H1 (cell line): ENCODE data around the gene NWD2. TPM values are rescaled to one million over a fixed set of nuclear protein-coding genes. Genes with fewer than 3 reads are reported as not detected.
"Not testable (repeated sequence)": the region's sequence is repeated elsewhere in the genome, so short reads cannot be mapped to it uniquely, and the experiment has no call there.

Source experiments
- CTCF ChIA-PET: fragments of 300-600 bp; sonication (Branson Sonifier 250); formaldehyde crosslinking; loops from one replicate; lab custom pipeline; 2021; ENCODE audit not compliant: partially characterized antibody; lab: Charles Lee
- POLR2A ChIA-PET: fragments of 300-600 bp; sonication (Branson Sonifier 250); formaldehyde crosslinking; loops from one replicate; lab custom pipeline; 2021; ENCODE audit warnings: inconsistent platforms; ENCODE audit not compliant: partially characterized antibody; lab: Charles Lee
- DNase-seq, 2 experiments: peaks; one replicate each; pipeline versions ENCODE4 v3.0.0 to v3.0.0-alpha.2; 2010 to 2022; ENCODE audit warnings: low spot score in 2 of 2, low read depth in 1 of 2, mixed read lengths in 1 of 2
- FAIRE-seq: peaks from 2 replicates; lab custom pipeline; 2011; peaks lifted over from hg19 to GRCh38; lab: Jason Lieb, UNC
- H2AFZ ChIP-seq: 2 replicates; pipeline ENCODE4 v1.8.1; 2012; ENCODE audit warnings: low read length, inconsistent platforms
- H2AK5ac ChIP-seq: 2 replicates; pipeline ENCODE4 v1.6.1; 2013; ENCODE audit warnings: low read depth, low read length
- H2BK120ac ChIP-seq: replicated peaks from 2 replicates; pipeline ENCODE3; 2013; ENCODE audit warnings: low read depth, low read length, inconsistent platforms
- H2BK12ac ChIP-seq: 2 replicates; pipeline ENCODE4 v1.6.1; 2013; ENCODE audit warnings: low read depth, low read length
- H2BK15ac ChIP-seq: 2 replicates; pipeline ENCODE4 v1.6.1; 2013; ENCODE audit warnings: low read length
- H2BK20ac ChIP-seq: 2 replicates; pipeline ENCODE4 v1.6.1; 2013; ENCODE audit warnings: low read length
- H2BK5ac ChIP-seq: 2 replicates; pipeline ENCODE4 v1.6.1; 2013; ENCODE audit warnings: low read depth, low read length
- H3K14ac ChIP-seq: 2 replicates; pipeline ENCODE4 v1.6.1; 2013; ENCODE audit warnings: inconsistent platforms; ENCODE audit not compliant: insufficient read length
- H3K18ac ChIP-seq: 2 replicates; pipeline ENCODE4 v1.6.1; 2013; ENCODE audit warnings: low read length; ENCODE audit errors: extremely low read depth
- H3K23ac ChIP-seq: 2 replicates; pipeline ENCODE4 v1.6.1; 2013; ENCODE audit warnings: inconsistent platforms; ENCODE audit not compliant: insufficient read length
- H3K23me2 ChIP-seq: 2 replicates; pipeline ENCODE4 v1.6.1; 2013; ENCODE audit warnings: low read depth, low read length
- H3K27ac ChIP-seq: 2 replicates; pipeline ENCODE4 v1.6.1; 2011; ENCODE audit warnings: low read depth, low read length, inconsistent platforms
- H3K27me3 ChIP-seq, 4 experiments: replicated peaks in 1 of 4; 1 replicate in 1 of 4; 2 replicates in 3 of 4; pipeline versions ENCODE4 v1.6.1 to v1.8.1; 2011 to 2013; ENCODE audit warnings: low read length in 3 of 4, mild to moderate bottlenecking in 3 of 4, inconsistent platforms in 2 of 4, mixed read lengths in 2 of 4, moderate library complexity in 1 of 4; ENCODE audit not compliant: control insufficient read depth in 3 of 4, insufficient read depth in 3 of 4; ENCODE audit errors: extremely low read depth in 1 of 4
- H3K36me3 ChIP-seq, 4 experiments: 2 replicates each; pipeline versions ENCODE4 v1.6.1 to v1.8.1; 2011 to 2013; ENCODE audit warnings: mild to moderate bottlenecking in 4 of 4, low read length in 3 of 4, moderate library complexity in 2 of 4, control low read depth in 1 of 4, inconsistent platforms in 1 of 4; ENCODE audit not compliant: insufficient read depth in 4 of 4, control insufficient read depth in 2 of 4
- H3K4ac ChIP-seq: replicated peaks from 2 replicates; pipeline ENCODE3; 2013; ENCODE audit warnings: low read length, low read depth, mixed read lengths, inconsistent platforms; ENCODE audit not compliant: insufficient read length
- H3K4me1 ChIP-seq, 4 experiments: replicated peaks in 1 of 4; 1 replicate in 1 of 4; 2 replicates in 3 of 4; pipeline versions ENCODE4 v1.6.1 to v1.8.1; 2011 to 2013; ENCODE audit warnings: low read length in 3 of 4, inconsistent platforms in 2 of 4, mixed read lengths in 1 of 4; ENCODE audit not compliant: insufficient read depth in 4 of 4, control insufficient read depth in 3 of 4
- H3K4me2 ChIP-seq, 2 experiments: 2 replicates each; pipeline versions ENCODE4 v1.6.1 to v1.8.1; 2011 to 2013; ENCODE audit warnings: low read depth in 2 of 2, low read length in 2 of 2, control low read depth in 1 of 2, inconsistent platforms in 1 of 2, mild to moderate bottlenecking in 1 of 2; ENCODE audit not compliant: insufficient read depth in 1 of 2
- H3K4me3 ChIP-seq, 4 experiments: fragments of 200-600, 300-600 bp in 1 of 4; sonication (generic), shearing (Covaris generic), sonication (Bioruptor Twin) in 1 of 4; 2 replicates each; pipeline versions ENCODE4 v1.5.1 to v1.8.1; 2011 to 2016; ENCODE audit warnings: low read length in 4 of 4, low read depth in 3 of 4, control low read depth in 2 of 4, inconsistent platforms in 2 of 4, mild to moderate bottlenecking in 2 of 4, mixed read lengths in 1 of 4, moderate library complexity in 1 of 4; ENCODE audit not compliant: insufficient read depth in 2 of 4; ENCODE audit errors: extremely low read depth in 1 of 4
- H3K56ac ChIP-seq: replicated peaks from 2 replicates; pipeline ENCODE3; 2013; ENCODE audit warnings: low read depth, mild to moderate bottlenecking, mixed read lengths, low read length, inconsistent platforms; ENCODE audit not compliant: insufficient read length
- H3K79me1 ChIP-seq: 2 replicates; pipeline ENCODE4 v1.6.1; 2013; ENCODE audit warnings: low read depth, low read length, control low read depth
- H3K79me2 ChIP-seq, 2 experiments: 2 replicates each; pipeline versions ENCODE4 v1.6.1 to v1.8.1; 2012 to 2013; ENCODE audit warnings: low read length in 2 of 2, mild to moderate bottlenecking in 2 of 2, inconsistent platforms in 1 of 2; ENCODE audit not compliant: insufficient read depth in 2 of 2, control insufficient read depth in 1 of 2
- H3K9ac ChIP-seq, 4 experiments: replicated peaks in 1 of 4; 1 replicate in 1 of 4; 2 replicates in 3 of 4; pipeline versions ENCODE4 v1.6.1 to v1.8.1; 2011 to 2013; ENCODE audit warnings: low read depth in 3 of 4, low read length in 3 of 4, control low read depth in 2 of 4, mild to moderate bottlenecking in 2 of 4, moderate library complexity in 2 of 4, inconsistent platforms in 1 of 4; ENCODE audit errors: extremely low read depth in 1 of 4
- H3K9me3 ChIP-seq, 2 experiments: 2 replicates each; pipeline versions ENCODE4 v1.6.1 to v1.8.1; 2012 to 2013; ENCODE audit warnings: mild to moderate bottlenecking in 2 of 2, moderate library complexity in 2 of 2, control low read depth in 1 of 2, inconsistent platforms in 1 of 2, low read depth in 1 of 2, low read length in 1 of 2, mixed read lengths in 1 of 2; ENCODE audit not compliant: insufficient read depth in 2 of 2
- H4K20me1 ChIP-seq, 2 experiments: replicated peaks in 1 of 2; 2 replicates each; pipeline versions ENCODE3 to v1.8.1; 2011 to 2013; ENCODE audit warnings: inconsistent platforms in 2 of 2, low read length in 2 of 2, mild to moderate bottlenecking in 1 of 2; ENCODE audit not compliant: insufficient read depth in 2 of 2, control insufficient read depth in 1 of 2
- H4K5ac ChIP-seq: 2 replicates; pipeline ENCODE4 v1.6.1; 2013; ENCODE audit warnings: low read length, low read depth, mixed read lengths, inconsistent platforms; ENCODE audit not compliant: insufficient read length
- H4K8ac ChIP-seq: 2 replicates; pipeline ENCODE4 v1.8.0; 2013; ENCODE audit warnings: mild to moderate bottlenecking, moderate library complexity, low read length, inconsistent platforms; ENCODE audit not compliant: insufficient read depth; ENCODE audit errors: extremely low read depth
- H4K91ac ChIP-seq: replicated peaks from 2 replicates; pipeline ENCODE3; 2013; ENCODE audit warnings: low read length, mixed read lengths, inconsistent platforms; ENCODE audit not compliant: insufficient read length
- CREB1 ChIP-seq: IDR thresholded peaks from 2 replicates; pipeline ENCODE4 v1.6.1; 2012; ENCODE audit warnings: inconsistent platforms
- E2F6 ChIP-seq: IDR thresholded peaks from 2 replicates; pipeline ENCODE4 v1.6.1; 2012; ENCODE audit warnings: inconsistent platforms
- GABPA ChIP-seq: IDR thresholded peaks from 2 replicates; pipeline ENCODE4 v1.6.1; 2011; ENCODE audit warnings: mild to moderate bottlenecking, low read length, moderate library complexity, borderline replicate concordance; ENCODE audit not compliant: insufficient read depth
- RFX5 ChIP-seq: IDR thresholded peaks from 2 replicates; pipeline ENCODE4 v1.6.1; 2011; ENCODE audit warnings: low read depth, low read length, improper control_type of control experiment, borderline replicate concordance
- SP2 ChIP-seq: IDR thresholded peaks from 2 replicates; pipeline ENCODE4 v1.6.1; 2012; ENCODE audit warnings: mild to moderate bottlenecking, low read length, inconsistent platforms
- SUZ12 ChIP-seq: fragments of 200-600 bp; sonication (generic); IDR thresholded peaks from 2 replicates; pipeline ENCODE4 v1.6.1; 2012; ENCODE audit warnings: mild to moderate bottlenecking, inconsistent platforms, low read length, moderate library complexity, mixed read lengths
- TEAD4 ChIP-seq: IDR thresholded peaks from 2 replicates; pipeline ENCODE4 v1.6.1; 2012; ENCODE audit warnings: low read depth, low read length, inconsistent platforms, mixed read lengths
- WGBS, 2 experiments: shearing (Covaris generic) in 1 of 2; methylation state at CpG; one replicate each; pipeline versions ENCODE4 v1.1.6 to v1.1.7; 2013 to 2015; ENCODE audit warnings: low lambda C conversion rate in 2 of 2, mixed read lengths in 2 of 2, inconsistent platforms in 1 of 2, low coverage in 1 of 2, missing lambda C conversion rate in 1 of 2; ENCODE audit not compliant: insufficient replicate concordance in 2 of 2, insufficient coverage in 1 of 2, insufficient read length in 1 of 2; ENCODE audit errors: extremely low coverage in 1 of 2, missing lambda C conversion rate in 1 of 2; 5-methylcytosine and 5-hydroxymethylcytosine counted together
- polyA plus RNA-seq, 7 experiments: library from polyadenylated mRNA; depleted of rRNA in 3 of 7; stranded (reverse) in 5 of 7; unstranded in 2 of 7; fragments of >200 nt in 5 of 7; fragments of 200-250 nt in 2 of 7; gene quantifications; 1 replicate in 5 of 7; 2 replicates in 1 of 7; 4 replicates in 1 of 7; pipeline versions ENCODE4 v1.2.1 to v1.2.3, GENCODE V29; 2011 to 2013; ENCODE audit warnings: missing spikeins in 2 of 7, mixed read lengths in 2 of 7
- total RNA-seq: library from RNA; stranded (reverse); fragmentation: NEBNext Ultra II Directional; extraction: Animal tissue kit (Norgen Biotek cat#: 25700); gene quantifications from 2 replicates; pipeline ENCODE4 v1.2.1, GENCODE V29; 2021

NWD2 gene
- total and polyA plus RNA-seq, 2 of the 8 experiments (the other 6 are each of a cell fraction or from before 2014, with no cell fraction given), result under 0.01 TPM; not detected in 1

GRCh38 chr4:37197899-37198298, 46.6 kb upstream of the NWD2 start (continued):
- TF ChIP-seq GABPA (no peak), E2F6 (no peak), SUZ12 (no peak), SP2 (no peak), RFX5 (no peak), TEAD4 (no peak), CREB1 (no peak)

- peaks cover 9 to 12% of the 10 kb centered on the region in 2 experiments; a peak in 3 of 4 replicates for H3K9me3 ChIP-seq
- H3K27me3 ChIP-seq, H2AFZ ChIP-seq, H2BK5ac ChIP-seq, H3K79me1 ChIP-seq, FAIRE-seq, H3K23me2 ChIP-seq, H3K36me3 ChIP-seq, H4K20me1 ChIP-seq, H2BK12ac ChIP-seq, DNase-seq, POLR2A ChIA-PET, H3K4me1 ChIP-seq, H3K9ac ChIP-seq, H2BK120ac ChIP-seq, CTCF ChIA-PET, H4K5ac ChIP-seq, H2BK20ac ChIP-seq, H2AK5ac ChIP-seq, H3K18ac ChIP-seq, H3K14ac ChIP-seq, H4K8ac ChIP-seq, H3K4ac ChIP-seq, H3K79me2 ChIP-seq, H4K91ac ChIP-seq, H3K4me3 ChIP-seq, H3K4me2 ChIP-seq, H3K56ac ChIP-seq, H2BK15ac ChIP-seq, H3K27ac ChIP-seq, H3K23ac ChIP-seq: not testable (repeated sequence)
- 94% methylated on average over 1 of the region's 1 CpG; no CpG with 5 or more reads in 1 of the 2 experiments for WGBS, 2 experiments
These were observed 39.8 kb upstream of the NWD2 start for GRCh38 chr4:37204740-37205139.
